ENCODE results near the gene ZNF135.

GRCh38 chr19:58093071-58093470, 34.0 kb downstream of the ZNF135 start:
- TF ChIP-seq MYC (IDR thresholded peaks at IDR 0.05; ENCODE audit: low read depth, low read length) (no peak), MAX (IDR thresholded peaks at IDR 0.05; ENCODE audit: insufficient read depth, insufficient read length) (no peak), CTCF (IDR thresholded peaks at IDR 0.05; ENCODE audit: extremely low read depth in 1 of 2, insufficient read depth in 1 of 2, low read depth in 1 of 2, low read length in 2 of 2) (no peak), EZH2 (IDR thresholded peaks at IDR 0.05; ENCODE audit: borderline replicate concordance, low read depth, low read length, severe bottlenecking) (no peak), POLR2A (IDR thresholded peaks at IDR 0.05; ENCODE audit: low read depth, low read length) (no peak), POLR2AphosphoS5 (IDR thresholded peaks at IDR 0.05; ENCODE audit: insufficient read depth, low read depth, low read length) (no peak), JUN (IDR thresholded peaks at IDR 0.05; ENCODE audit: borderline replicate concordance, insufficient read depth, insufficient read length, low read depth) (no peak), GATA2 (IDR thresholded peaks at IDR 0.05; ENCODE audit: insufficient read depth, insufficient read length, low read depth, low read length) (no peak), FOS (IDR thresholded peaks at IDR 0.05; ENCODE audit: borderline replicate concordance, insufficient read depth, low read length) (no peak)
